Thymus (tissue), 11 donors: ENCODE data around the gene HHIP. TPM values are rescaled to one million over a fixed set of nuclear protein-coding genes. Genes with fewer than 3 reads are reported as not detected.

Source experiments
- DNase-seq, 9 donors: peaks; one replicate each; pipeline ENCODE4 v3.0.0-alpha.2; 2013; ENCODE audit warnings: low spot score in 9 of 9, low read depth in 6 of 9, missing footprints in 1 of 9
- H3K27ac ChIP-seq, 2 donors: one replicate each; pipeline ENCODE4 v1.5.1; 2013; ENCODE audit warnings: control low read depth in 1 of 2, low read depth in 1 of 2, low read length in 1 of 2, mild to moderate bottlenecking in 1 of 2, moderate library complexity in 1 of 2
- H3K27me3 ChIP-seq, 2 donors: one replicate each; pipeline ENCODE4 v1.5.1; 2013; ENCODE audit warnings: low read length in 1 of 2; ENCODE audit not compliant: control insufficient read depth in 2 of 2, insufficient read depth in 1 of 2
- H3K36me3 ChIP-seq, 2 donors: one replicate each; pipeline ENCODE4 v1.5.1; 2013; ENCODE audit warnings: low read length in 1 of 2, mild to moderate bottlenecking in 1 of 2, moderate library complexity in 1 of 2; ENCODE audit not compliant: control insufficient read depth in 2 of 2, insufficient read depth in 2 of 2
- H3K4me1 ChIP-seq, 2 donors: one replicate each; pipeline ENCODE4 v1.5.1; 2013; ENCODE audit warnings: low read length in 2 of 2; ENCODE audit not compliant: control insufficient read depth in 2 of 2, insufficient read depth in 2 of 2
- H3K4me3 ChIP-seq, 2 donors: one replicate each; pipeline ENCODE4 v1.5.1; 2013; ENCODE audit warnings: low read length in 2 of 2, control low read depth in 1 of 2, mild to moderate bottlenecking in 1 of 2
- H3K9me3 ChIP-seq, 2 donors: one replicate each; pipeline ENCODE4 v1.5.1; 2013; ENCODE audit warnings: low read length in 1 of 2, mild to moderate bottlenecking in 1 of 2; ENCODE audit not compliant: control insufficient read depth in 2 of 2, insufficient read depth in 1 of 2
- WGBS: extraction: QIAGEN DNeasy Blood & Tissue Kit; methylation state at CpG from one replicate; pipeline ENCODE4 v1.1.7; 2013; 5-methylcytosine and 5-hydroxymethylcytosine counted together
- polyA plus RNA-seq: library from polyadenylated mRNA; stranded (reverse); fragments of 200-250 nt; gene quantifications from one replicate; pipeline ENCODE4 v1.2.3, GENCODE V29; 2013
- total RNA-seq: library from RNA; stranded (reverse); fragments of 120-200 nt; gene quantifications from one replicate; pipeline ENCODE4 v1.2.4, GENCODE V29; 2013
- donor health status: healthy.

HHIP gene
- total and polyA plus RNA-seq, 2 donors: 2.9 to 6.9 TPM

DNA sequence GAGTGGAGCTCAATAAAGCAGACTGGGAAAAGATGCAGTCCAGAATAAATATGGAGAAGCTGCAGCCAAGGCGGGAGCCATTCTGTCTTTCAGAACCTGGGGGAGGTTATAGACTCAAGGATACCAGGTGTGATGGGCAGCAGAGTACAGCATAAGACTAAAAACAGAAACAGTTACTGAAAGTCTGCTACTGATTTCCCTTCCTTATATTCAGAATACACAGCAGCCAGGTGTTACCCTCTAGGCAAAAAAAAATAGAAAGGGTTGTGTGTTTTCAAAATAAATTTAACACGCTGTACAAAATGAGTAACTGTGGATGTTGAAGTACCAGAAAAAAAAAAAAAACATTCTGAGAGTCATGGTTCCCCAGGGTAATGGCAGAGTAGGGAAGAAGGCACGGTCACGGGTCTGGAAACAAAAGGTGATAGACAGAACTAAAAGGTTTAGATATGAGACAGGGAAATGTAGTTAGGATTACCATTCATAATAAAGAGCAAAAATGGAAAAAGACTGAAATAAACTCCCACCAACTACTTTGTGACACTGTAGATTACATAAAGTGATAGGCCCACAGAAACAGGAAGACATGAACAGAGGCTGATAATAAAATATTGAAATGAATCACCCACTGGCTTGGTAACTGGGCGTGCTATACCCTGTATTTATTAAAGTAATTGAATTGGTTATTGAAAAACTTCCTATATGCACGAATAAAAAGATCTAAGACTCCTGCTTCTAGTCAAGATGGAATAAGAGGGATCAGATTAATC, 10.8 kb upstream of the HHIP start:
- peak in 1 of 9 donors; percentile 68 for DNase-seq
- no peak overlapping the region for H3K4me3 ChIP-seq
- no peaks in the 10 kb centered on the region for H3K27me3 ChIP-seq
- peak overlapping the region in 1 of 2 donors; percentile 42 for H3K27ac ChIP-seq
- H3K9me3 ChIP-seq: no peaks in the 10 kb centered on the region
- H3K36me3 ChIP-seq: no peaks in the 10 kb centered on the region
- 83% methylated on average over 6 of the region's 6 CpGs for WGBS
- no peaks in the 10 kb centered on the region for H3K4me1 ChIP-seq

DNA sequence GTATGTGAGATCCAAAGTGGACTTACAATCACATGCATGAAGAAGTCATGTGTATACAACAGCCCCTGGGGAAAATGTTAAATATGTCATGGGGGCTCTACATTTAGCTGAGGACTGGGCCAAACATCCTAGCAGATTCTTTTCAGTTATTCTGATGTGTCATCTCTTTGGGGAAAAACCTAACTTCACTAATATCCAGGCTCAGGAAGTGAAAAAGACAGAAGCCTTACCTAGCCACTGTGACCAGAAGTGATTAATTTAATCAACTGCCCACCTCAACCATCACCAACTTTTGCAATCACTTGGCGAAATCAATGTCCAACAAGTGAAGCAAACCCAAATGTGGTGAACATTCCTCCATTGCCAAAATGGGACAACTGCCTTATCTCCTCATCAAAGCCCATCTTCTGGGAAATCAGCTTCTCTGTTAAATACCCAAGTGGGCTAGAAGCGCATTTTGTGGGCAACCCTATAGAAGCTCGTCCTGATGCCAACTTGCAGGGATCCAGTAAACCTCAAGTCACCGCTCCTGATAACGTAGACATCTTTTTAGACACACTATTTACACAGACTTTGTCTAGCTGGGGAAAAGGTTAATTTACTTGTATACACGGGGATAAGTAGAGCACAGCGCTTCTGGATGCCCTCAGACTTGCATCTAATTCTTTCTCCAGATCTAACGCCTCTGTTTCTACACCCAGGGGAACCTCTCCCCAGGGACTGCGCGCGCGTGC, 1.4 kb upstream of the HHIP start:
- Histone ChIP-seq H3K27me3 (peaks cover 0 to 11% of the 10 kb centered on the region in 2 donors), H3K9me3 (no peaks in the 10 kb centered on the region), H3K36me3 (peaks cover 0 to 3% of the 10 kb centered on the region in 2 donors), H3K4me3 (peak overlapping the region; percentile 54 to 81), H3K4me1 (peaks cover 17 to 32% of the 10 kb centered on the region in 2 donors), H3K27ac (no peak overlapping the region)
- peak in 1 of 9 donors; percentile 40 for DNase-seq
- 78% methylated on average over 12 of the region's 12 CpGs for WGBS

DNA sequence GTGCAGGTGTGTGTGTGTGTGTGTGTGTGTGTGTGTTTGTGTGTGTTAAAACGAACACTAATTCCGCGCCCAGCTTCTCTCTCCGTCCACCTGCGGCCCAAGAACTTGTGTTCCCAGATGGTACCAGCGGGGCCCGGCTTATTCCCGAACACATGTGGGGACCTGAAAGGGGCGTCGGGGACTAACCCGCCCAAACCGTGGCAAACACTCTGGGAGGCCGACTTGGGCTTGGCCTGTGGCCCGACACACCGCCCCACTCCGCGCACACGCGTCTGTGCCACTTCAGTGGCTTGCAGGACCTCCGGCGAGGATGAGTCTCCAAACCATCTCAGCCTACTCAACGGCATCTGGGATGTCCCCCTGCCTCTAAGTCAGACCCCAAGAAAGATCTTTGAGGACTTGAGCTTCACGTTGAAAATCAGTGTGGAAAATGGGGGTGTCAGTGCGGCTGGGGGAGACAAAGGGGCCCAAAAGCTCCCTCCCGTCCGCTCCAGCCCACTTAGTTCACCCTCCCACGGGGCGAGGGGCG, 790 bp upstream of the HHIP start:
- H3K36me3 ChIP-seq: peaks cover 0 to 3% of the 10 kb centered on the region in 2 donors
- H3K9me3 ChIP-seq: no peaks in the 10 kb centered on the region
- peak overlapping the region; percentile 54 to 81 for H3K4me3 ChIP-seq
- peaks cover 0 to 11% of the 10 kb centered on the region in 2 donors for H3K27me3 ChIP-seq
- H3K4me1 ChIP-seq: peaks cover 17 to 32% of the 10 kb centered on the region in 2 donors
- DNase-seq: peak in 1 of 9 donors; percentile 66
- H3K27ac ChIP-seq: no peak overlapping the region
- 59% methylated on average over 29 of the region's 29 CpGs for WGBS

DNA sequence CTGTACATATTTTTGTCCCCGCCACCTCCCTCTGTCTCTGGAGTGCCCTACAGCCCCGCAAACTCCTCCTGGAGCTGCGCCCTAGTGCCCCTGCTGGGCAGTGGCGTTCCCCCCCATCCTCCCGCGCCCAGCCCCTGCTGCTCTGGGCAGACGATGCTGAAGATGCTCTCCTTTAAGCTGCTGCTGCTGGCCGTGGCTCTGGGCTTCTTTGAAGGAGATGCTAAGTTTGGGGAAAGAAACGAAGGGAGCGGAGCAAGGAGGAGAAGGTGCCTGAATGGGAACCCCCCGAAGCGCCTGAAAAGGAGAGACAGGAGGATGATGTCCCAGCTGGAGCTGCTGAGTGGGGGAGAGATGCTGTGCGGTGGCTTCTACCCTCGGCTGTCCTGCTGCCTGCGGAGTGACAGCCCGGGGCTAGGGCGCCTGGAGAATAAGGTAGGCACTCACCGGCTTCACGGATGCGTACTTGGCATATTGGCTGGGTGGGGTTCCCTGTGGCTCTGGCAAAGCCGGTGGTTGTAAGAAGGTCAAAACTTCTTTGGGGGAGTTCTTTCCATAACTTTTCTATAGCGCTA, 653 bp downstream of the HHIP start:
- H3K27ac ChIP-seq: peak overlapping the region; percentile 69 to 87
- WGBS: under 1% methylated on average over 22 of the region's 22 CpGs
- peak in 5 of 9 donors; percentile 30 to 70 (median 50) for DNase-seq
- H3K27me3 ChIP-seq: peaks cover 0 to 11% of the 10 kb centered on the region in 2 donors
- H3K9me3 ChIP-seq: no peaks in the 10 kb centered on the region
- peaks cover 19 to 35% of the 10 kb centered on the region in 2 donors for H3K4me1 ChIP-seq
- peaks cover 0 to 3% of the 10 kb centered on the region in 2 donors for H3K36me3 ChIP-seq
- peak overlapping the region; percentile 60 to 81 for H3K4me3 ChIP-seq

DNA sequence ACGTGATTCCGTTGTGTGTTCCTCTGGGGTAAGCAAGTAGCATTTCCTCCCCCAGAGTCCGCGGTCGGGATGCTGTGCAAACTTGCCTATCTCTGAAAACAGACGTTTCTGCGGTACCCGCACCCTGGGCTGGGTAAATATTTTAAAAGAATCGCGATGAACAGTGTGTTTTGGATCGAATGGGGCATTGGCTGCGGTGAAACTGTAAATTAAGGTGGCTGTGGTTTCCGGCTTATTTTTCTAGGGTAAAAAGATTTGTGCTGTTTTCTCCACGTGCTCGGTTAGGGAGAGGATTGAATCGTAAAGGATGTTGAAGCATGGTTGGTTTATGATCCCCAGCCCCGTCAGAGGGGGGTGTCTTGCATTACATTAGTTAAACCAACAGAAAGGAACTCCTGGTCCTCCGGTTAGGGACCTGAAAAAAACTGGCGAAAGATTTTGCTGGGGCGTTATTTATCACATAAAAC, 1.2 kb downstream of the HHIP start:
- peak overlapping the region; percentile 60 to 81 for H3K4me3 ChIP-seq
- peaks cover 0 to 11% of the 10 kb centered on the region in 2 donors for H3K27me3 ChIP-seq
- H3K36me3 ChIP-seq: peaks cover 0 to 3% of the 10 kb centered on the region in 2 donors
- DNase-seq: peak in 5 of 9 donors; percentile 52 to 88 (median 69)
- peaks cover 19 to 35% of the 10 kb centered on the region in 2 donors for H3K4me1 ChIP-seq
- peak overlapping the region; percentile 46 to 69 for H3K27ac ChIP-seq
- WGBS: under 1% methylated on average over 20 of the region's 20 CpGs
- H3K9me3 ChIP-seq: no peaks in the 10 kb centered on the region

DNA sequence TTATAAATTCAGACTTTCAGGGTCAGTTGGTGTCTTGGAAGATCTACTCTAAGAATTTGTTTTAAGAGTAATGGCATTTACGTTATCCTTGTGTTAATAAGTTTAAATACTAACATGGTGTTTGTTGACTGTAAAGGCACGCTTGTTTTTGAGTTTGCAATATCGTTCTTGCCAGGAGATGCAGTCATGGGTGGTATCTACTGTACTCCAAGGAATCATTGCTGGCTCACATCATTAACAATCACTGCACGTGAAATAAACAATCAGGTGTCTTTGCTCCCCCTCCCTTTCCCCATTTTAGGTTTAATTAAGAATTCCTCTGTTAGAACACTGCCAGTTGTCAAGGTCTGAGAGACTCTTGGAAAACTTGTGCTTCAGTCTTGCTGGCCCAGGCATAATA, 1.6 kb downstream of the HHIP start:
- Histone ChIP-seq H3K27me3 (peaks cover 0 to 11% of the 10 kb centered on the region in 2 donors), H3K4me1 (peaks cover 19 to 35% of the 10 kb centered on the region in 2 donors), H3K27ac (peak overlapping the region; percentile 46 to 69), H3K9me3 (no peaks in the 10 kb centered on the region), H3K4me3 (peak overlapping the region; percentile 60 to 81), H3K36me3 (peaks cover 0 to 3% of the 10 kb centered on the region in 2 donors)
- DNase-seq: no peak
- WGBS: 6% methylated on average over 4 of the region's 4 CpGs

DNA sequence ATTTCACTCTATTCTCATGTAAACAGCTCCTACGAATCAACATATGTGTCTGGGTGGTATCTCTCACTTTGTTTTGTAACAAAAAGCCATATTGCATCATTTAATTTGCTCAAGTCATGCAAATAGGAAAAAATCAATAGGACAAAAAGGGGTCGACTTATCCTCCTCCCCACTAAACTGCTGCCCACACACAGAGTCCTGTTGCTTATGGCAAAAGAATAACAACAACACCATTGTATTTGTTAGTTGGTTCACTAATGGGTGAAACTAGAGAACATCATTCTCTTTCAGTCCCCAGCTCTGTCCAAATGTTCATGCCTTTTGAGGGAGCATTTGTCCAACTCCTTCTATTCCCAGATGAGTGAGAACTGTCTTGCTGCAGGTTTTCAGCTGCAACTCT, 2.1 kb downstream of the HHIP start:
- Histone ChIP-seq H3K4me1 (peaks cover 19 to 35% of the 10 kb centered on the region in 2 donors), H3K27ac (no peak overlapping the region), H3K9me3 (no peaks in the 10 kb centered on the region), H3K4me3 (peak overlapping the region; percentile 60 to 81), H3K27me3 (peaks cover 0 to 11% of the 10 kb centered on the region in 2 donors), H3K36me3 (peaks cover 0 to 2% of the 10 kb centered on the region in 2 donors)
- no peak for DNase-seq
- 12% methylated on average over 2 of the region's 2 CpGs for WGBS

DNA sequence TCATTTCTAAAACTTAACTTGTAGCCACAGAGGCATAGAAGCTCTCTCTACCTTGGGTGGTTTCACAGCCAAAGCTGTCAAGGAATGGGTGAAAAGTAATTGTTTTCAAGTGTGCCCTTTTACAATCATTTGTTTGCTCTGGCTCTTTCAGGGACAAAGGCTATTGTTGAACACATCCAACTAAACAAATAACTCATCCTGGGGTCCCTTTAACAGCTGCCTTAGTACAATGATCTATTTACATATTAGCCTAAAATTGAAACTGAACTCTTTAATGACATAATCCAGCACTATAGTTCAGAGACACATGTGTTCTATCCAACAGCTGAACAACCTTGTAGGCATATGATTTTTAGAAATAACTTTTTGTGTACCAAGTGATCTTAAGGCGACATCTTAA, 3.7 kb downstream of the HHIP start:
- peaks cover 0 to 11% of the 10 kb centered on the region in 2 donors for H3K27me3 ChIP-seq
- no peak overlapping the region for H3K4me3 ChIP-seq
- no peak for DNase-seq
- no peaks in the 10 kb centered on the region for H3K9me3 ChIP-seq
- WGBS: 92% methylated on average over 1 of the region's 1 CpG
- no peak overlapping the region for H3K27ac ChIP-seq
- H3K4me1 ChIP-seq: peaks cover 17 to 37% of the 10 kb centered on the region in 2 donors
- H3K36me3 ChIP-seq: no peaks in the 10 kb centered on the region
